OCI-LY3 (cell line): ENCODE data around the gene RNASEH2B.

ENCODE experiments used
- H2AFZ ChIP-seq: fragments of 200-600, 300-600 bp; shearing (Covaris generic); 2 replicates; pipeline ENCODE4 v1.6.0; 2014; ENCODE audit warnings: antibody characterized with exemption, low read depth, low read length
- H3K27ac ChIP-seq: fragments of 200-600, 300-600 bp; sonication (generic); 2 replicates; pipeline ENCODE4 v1.5.1; 2014; ENCODE audit warnings: mild to moderate bottlenecking, low read length, moderate library complexity, mixed read lengths
- H3K27me3 ChIP-seq: fragments of 200-600, 300-600 bp; sonication (generic); 2 replicates; pipeline ENCODE4 v1.6.1; 2014; ENCODE audit warnings: low read depth, low read length, mixed read lengths
- H3K36me3 ChIP-seq: fragments of 200-600, 300-600 bp; sonication (generic); replicated peaks from 2 replicates; pipeline ENCODE3; 2014; ENCODE audit warnings: low read depth, low read length, mixed read lengths
- H3K4me1 ChIP-seq: fragments of 300-600, 200-600 bp; sonication (generic); 2 replicates; pipeline ENCODE4 v1.6.1; 2014; ENCODE audit warnings: low read length, mixed read lengths
- H3K4me2 ChIP-seq: fragments of 200-600, 300-600 bp; sonication (generic); 2 replicates; pipeline ENCODE4 v1.6.1; 2014; ENCODE audit warnings: low read length, mixed read lengths
- H3K4me3 ChIP-seq: fragments of 300-600, 200-600 bp; sonication (generic); 2 replicates; pipeline ENCODE4 v1.5.1; 2014; ENCODE audit warnings: antibody characterized with exemption, mild to moderate bottlenecking, low read length, moderate library complexity
- H3K79me2 ChIP-seq: fragments of 300-600, 200-600 bp; shearing (Covaris generic); 2 replicates; pipeline ENCODE4 v1.6.1; 2014; ENCODE audit warnings: mild to moderate bottlenecking, low read length, mixed read lengths
- H3K9ac ChIP-seq: fragments of 300-600, 200-600 bp; shearing (Covaris generic); 2 replicates; pipeline ENCODE4 v1.6.0; 2014; ENCODE audit warnings: mild to moderate bottlenecking, low read length, moderate library complexity
- H3K9me3 ChIP-seq: fragments of 200-600, 300-600 bp; shearing (Covaris generic); 2 replicates; pipeline ENCODE4 v1.6.1; 2014; ENCODE audit warnings: low read length, mixed read lengths; ENCODE audit not compliant: insufficient read depth
- H4K20me1 ChIP-seq: fragments of 200-600, 300-600 bp; sonication (generic); 2 replicates; pipeline ENCODE4 v1.6.1; 2016; ENCODE audit warnings: low read length, mixed read lengths; ENCODE audit not compliant: insufficient read depth
- EZH2phosphoT487 ChIP-seq: fragments of 200-600 bp; shearing (Covaris generic); IDR thresholded peaks from 2 replicates; pipeline ENCODE4 v1.6.1; 2018; ENCODE audit warnings: antibody characterized with exemption, mixed run types, low read depth
- TF ChIP-seq, protein P1 (sequence below): fragments of 200-600, 300-600 bp; sonication (generic); IDR thresholded peaks from 2 replicates; pipeline ENCODE4 v1.5.1; 2014; ENCODE audit warnings: antibody characterized with exemption, low read length, low read depth

The RNASEH2B gene

DNA sequence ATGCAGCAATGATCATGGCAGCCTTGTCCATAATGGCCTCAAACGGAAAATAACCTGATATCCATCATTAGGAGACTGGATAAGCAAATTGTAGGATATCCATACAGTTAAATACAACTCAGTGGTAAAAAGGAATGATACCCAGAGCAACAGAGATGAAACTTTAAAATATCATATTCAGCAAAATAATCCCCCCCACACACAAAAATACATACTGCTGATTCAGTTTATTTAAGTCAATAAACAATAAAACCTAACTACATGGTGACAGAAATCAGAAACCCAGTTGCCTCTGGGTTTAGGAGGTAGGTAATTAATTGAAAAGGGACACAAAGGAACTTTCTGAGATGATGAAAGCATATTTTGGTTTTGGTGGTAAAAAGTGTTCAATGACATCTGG is 38.2 kb upstream of the RNASEH2B start:
- Histone ChIP-seq H4K20me1 (no peaks in the 10 kb centered on the region), H3K4me1 (no peaks in the 10 kb centered on the region), H3K36me3 (no peaks in the 10 kb centered on the region), H3K27me3 (peaks cover 4% of the 10 kb centered on the region; the same call in 1 of the 2 replicates), H3K27ac (no peak overlapping the region), H3K79me2 (no peaks in the 10 kb centered on the region), H3K4me3 (no peak overlapping the region), H3K9ac (no peak overlapping the region), H2AFZ (no peak overlapping the region), H3K4me2 (no peak overlapping the region), H3K9me3 (no peaks in the 10 kb centered on the region)
- TF ChIP-seq, protein P1, sequence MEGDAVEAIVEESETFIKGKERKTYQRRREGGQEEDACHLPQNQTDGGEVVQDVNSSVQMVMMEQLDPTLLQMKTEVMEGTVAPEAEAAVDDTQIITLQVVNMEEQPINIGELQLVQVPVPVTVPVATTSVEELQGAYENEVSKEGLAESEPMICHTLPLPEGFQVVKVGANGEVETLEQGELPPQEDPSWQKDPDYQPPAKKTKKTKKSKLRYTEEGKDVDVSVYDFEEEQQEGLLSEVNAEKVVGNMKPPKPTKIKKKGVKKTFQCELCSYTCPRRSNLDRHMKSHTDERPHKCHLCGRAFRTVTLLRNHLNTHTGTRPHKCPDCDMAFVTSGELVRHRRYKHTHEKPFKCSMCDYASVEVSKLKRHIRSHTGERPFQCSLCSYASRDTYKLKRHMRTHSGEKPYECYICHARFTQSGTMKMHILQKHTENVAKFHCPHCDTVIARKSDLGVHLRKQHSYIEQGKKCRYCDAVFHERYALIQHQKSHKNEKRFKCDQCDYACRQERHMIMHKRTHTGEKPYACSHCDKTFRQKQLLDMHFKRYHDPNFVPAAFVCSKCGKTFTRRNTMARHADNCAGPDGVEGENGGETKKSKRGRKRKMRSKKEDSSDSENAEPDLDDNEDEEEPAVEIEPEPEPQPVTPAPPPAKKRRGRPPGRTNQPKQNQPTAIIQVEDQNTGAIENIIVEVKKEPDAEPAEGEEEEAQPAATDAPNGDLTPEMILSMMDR, result no peak
- TF ChIP-seq EZH2phosphoT487, result no peak

DNA sequence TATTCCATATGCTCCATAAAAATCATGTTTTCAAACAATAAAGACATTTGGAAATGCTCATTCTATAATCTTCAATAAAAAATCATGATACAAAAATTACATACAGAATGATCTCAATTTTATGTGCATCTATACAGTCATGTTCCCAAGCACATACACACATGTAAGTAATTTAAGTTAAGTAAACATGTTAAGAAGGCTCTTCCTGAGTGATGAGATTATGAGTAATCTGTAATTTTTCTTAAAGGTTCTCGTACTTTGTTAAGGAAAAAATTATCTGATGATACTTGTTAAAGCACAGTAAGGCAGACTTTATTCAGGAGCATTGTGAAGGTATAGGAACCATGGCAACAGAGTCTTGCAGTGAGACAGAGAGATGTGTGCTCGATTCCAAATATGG is 36.1 kb upstream of the RNASEH2B start:
- Histone ChIP-seq H3K4me1 (no peaks in the 10 kb centered on the region), H3K36me3 (no peaks in the 10 kb centered on the region), H3K79me2 (no peaks in the 10 kb centered on the region), H4K20me1 (no peaks in the 10 kb centered on the region), H3K27me3 (no peaks in the 10 kb centered on the region), H3K27ac (no peak overlapping the region), H2AFZ (no peak overlapping the region), H3K9ac (no peak overlapping the region), H3K4me3 (no peak overlapping the region), H3K9me3 (no peaks in the 10 kb centered on the region), H3K4me2 (no peak overlapping the region)
- TF ChIP-seq EZH2phosphoT487, result no peak
- TF ChIP-seq, protein P1, result no peak

DNA sequence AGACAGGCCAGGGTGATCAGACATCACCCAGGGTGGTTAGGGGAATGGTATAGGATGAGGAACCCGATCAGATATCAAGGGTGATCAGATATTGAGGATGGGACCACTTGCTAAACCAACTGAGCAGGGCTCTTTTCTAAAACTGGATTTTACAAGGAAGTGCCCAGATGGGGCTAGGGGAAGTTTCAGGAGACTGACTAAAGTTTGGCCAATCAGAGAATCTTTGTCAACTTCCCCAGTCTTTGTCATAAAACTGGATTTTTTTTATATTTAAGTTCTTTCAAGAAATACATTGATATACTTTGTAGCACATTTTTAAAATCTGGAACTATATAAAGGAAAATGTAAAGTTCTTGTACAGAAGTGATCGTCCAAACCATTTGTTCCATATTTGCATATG is 35.6 kb upstream of the RNASEH2B start:
- no peaks in the 10 kb centered on the region for H3K27me3 ChIP-seq
- no peaks in the 10 kb centered on the region for H3K4me1 ChIP-seq
- no peak overlapping the region for H3K4me3 ChIP-seq
- H2AFZ ChIP-seq, result no peak overlapping the region
- H3K9me3 ChIP-seq, result no peaks in the 10 kb centered on the region
- H3K36me3 ChIP-seq, result no peaks in the 10 kb centered on the region
- no peak overlapping the region for H3K27ac ChIP-seq
- no peak overlapping the region for H3K4me2 ChIP-seq
- no peak for TF ChIP-seq EZH2phosphoT487
- TF ChIP-seq, protein P1, result no peak
- no peaks in the 10 kb centered on the region for H3K79me2 ChIP-seq
- H4K20me1 ChIP-seq, result no peaks in the 10 kb centered on the region
- no peak overlapping the region for H3K9ac ChIP-seq

DNA sequence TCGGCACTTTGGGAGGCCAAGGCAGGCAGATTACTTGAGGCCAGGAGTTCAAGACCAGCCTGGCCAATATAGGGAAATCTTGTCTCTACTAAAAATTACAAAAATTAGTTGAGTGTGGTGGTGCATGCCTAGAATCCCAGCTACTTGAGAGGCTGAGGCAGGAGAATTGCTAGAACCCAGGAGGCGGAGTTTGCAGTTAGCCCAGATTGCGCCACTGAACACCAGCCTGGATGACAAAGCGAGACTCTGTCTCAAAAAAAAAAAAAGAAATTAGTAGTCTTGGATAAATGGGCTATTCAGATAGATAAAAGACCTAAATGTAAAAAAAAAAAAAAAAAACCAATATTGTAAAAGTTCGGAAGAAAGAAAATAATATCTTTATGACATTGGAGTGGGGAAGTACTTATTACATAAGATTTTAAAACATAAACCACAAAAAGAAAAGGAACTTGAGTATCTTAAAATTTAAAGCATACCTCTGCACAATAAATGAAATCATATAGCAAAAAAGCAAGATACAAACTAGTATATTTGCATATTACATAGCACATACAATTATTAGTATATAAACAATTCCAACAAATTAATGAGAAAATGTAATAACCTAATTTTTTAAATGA is 26.7 kb upstream of the RNASEH2B start:
- H3K79me2 ChIP-seq, result no peaks in the 10 kb centered on the region
- no peaks in the 10 kb centered on the region for H3K27me3 ChIP-seq
- H3K4me2 ChIP-seq, result no peak overlapping the region
- TF ChIP-seq, protein P1, result no peak
- TF ChIP-seq EZH2phosphoT487, result no peak
- peaks cover 10% of the 10 kb centered on the region; the same call in 1 of the 2 replicates for H3K4me1 ChIP-seq
- H3K27ac ChIP-seq, result no peak overlapping the region
- H3K9me3 ChIP-seq, result no peaks in the 10 kb centered on the region
- no peaks in the 10 kb centered on the region for H4K20me1 ChIP-seq
- no peak overlapping the region for H3K9ac ChIP-seq
- H3K36me3 ChIP-seq, result no peaks in the 10 kb centered on the region
- no peak overlapping the region for H3K4me3 ChIP-seq
- H2AFZ ChIP-seq, result no peak overlapping the region
